GM23338 (cell line): ENCODE measurements around the gene RNF214. TPM values are rescaled to one million over a fixed set of nuclear protein-coding genes. Genes with fewer than 3 reads are reported as not detected.

Source experiments
- EZH2 ChIP-seq: fragments of 200-600 bp; sonication (generic); IDR thresholded peaks from one replicate; pipeline ENCODE4 v1.8.0; 2017; ENCODE audit warnings: antibody characterized with exemption, mild to moderate bottlenecking, low read depth; ENCODE audit not compliant: unreplicated experiment
- EZH2phosphoT487 ChIP-seq: fragments of 200-600 bp; sonication (generic); IDR thresholded peaks from one replicate; pipeline ENCODE4 v1.8.1; 2018; ENCODE audit warnings: antibody characterized with exemption; ENCODE audit not compliant: unreplicated experiment
- JUNB ChIP-seq: IDR thresholded peaks from one replicate; pipeline ENCODE4 v1.6.1; 2016; ENCODE audit warnings: antibody characterized with exemption; ENCODE audit not compliant: unreplicated experiment
- NANOG ChIP-seq: IDR thresholded peaks from 2 replicates; pipeline ENCODE4 v1.6.1; 2016; ENCODE audit warnings: antibody characterized with exemption, borderline replicate concordance
- STAT1 ChIP-seq: IDR thresholded peaks from one replicate; pipeline ENCODE4 v1.6.1; 2016; ENCODE audit warnings: antibody characterized with exemption; ENCODE audit not compliant: unreplicated experiment
- ZNF114 ChIP-seq: fragments of 250-450 bp; sonication (Bioruptor Pico); IDR thresholded peaks from 2 replicates; pipeline ENCODE4 v1.5.0; 2020; ENCODE audit warnings: mild to moderate bottlenecking, moderate library complexity
- ZNF331 ChIP-seq: fragments of 250-450 bp; sonication (Bioruptor Pico); IDR thresholded peaks from 2 replicates; pipeline ENCODE4 v1.5.0; 2020; ENCODE audit warnings: low read depth, mild to moderate bottlenecking, moderate library complexity
- ZNF462 ChIP-seq: fragments of 250-450 bp; sonication (Bioruptor Pico); IDR thresholded peaks from 2 replicates; pipeline ENCODE4 v1.5.0; 2020; ENCODE audit warnings: mild to moderate bottlenecking, moderate library complexity
- polyA plus RNA-seq: library from polyadenylated mRNA; unstranded; fragments of >200 nt; fragmentation: Nextera tagmentation; extraction: Ambion mirVana; gene quantifications from 2 replicates; pipeline ENCODE4 v1.2.1, GENCODE V29; 2016
- total RNA-seq: library from RNA; depleted of rRNA; stranded (reverse); fragments of >200 nt; shearing (Covaris generic); gene quantifications from 2 replicates; pipeline ENCODE4 v1.2.3, GENCODE V29; 2014
- TF ChIP-seq, protein P1 (sequence below): IDR thresholded peaks from one replicate; pipeline ENCODE4 v1.6.1; 2018; ENCODE audit warnings: antibody characterized with exemption; ENCODE audit not compliant: unreplicated experiment

RNF214 gene
- total and polyA plus RNA-seq, 2 experiments from 2014 or later = 19.4 to 28.4 TPM

GRCh38 chr11:117210620-117211019 is 21.9 kb upstream of the RNF214 start (continued):
- TF ChIP-seq ZNF462 (CRISPR knock-in tag) (no peak), NANOG (no peak), EZH2phosphoT487 (no peak), JUNB (no peak), STAT1 (no peak), ZNF331 (no peak), ZNF114 (no peak), EZH2 (no peak)
- TF ChIP-seq, protein P1, sequence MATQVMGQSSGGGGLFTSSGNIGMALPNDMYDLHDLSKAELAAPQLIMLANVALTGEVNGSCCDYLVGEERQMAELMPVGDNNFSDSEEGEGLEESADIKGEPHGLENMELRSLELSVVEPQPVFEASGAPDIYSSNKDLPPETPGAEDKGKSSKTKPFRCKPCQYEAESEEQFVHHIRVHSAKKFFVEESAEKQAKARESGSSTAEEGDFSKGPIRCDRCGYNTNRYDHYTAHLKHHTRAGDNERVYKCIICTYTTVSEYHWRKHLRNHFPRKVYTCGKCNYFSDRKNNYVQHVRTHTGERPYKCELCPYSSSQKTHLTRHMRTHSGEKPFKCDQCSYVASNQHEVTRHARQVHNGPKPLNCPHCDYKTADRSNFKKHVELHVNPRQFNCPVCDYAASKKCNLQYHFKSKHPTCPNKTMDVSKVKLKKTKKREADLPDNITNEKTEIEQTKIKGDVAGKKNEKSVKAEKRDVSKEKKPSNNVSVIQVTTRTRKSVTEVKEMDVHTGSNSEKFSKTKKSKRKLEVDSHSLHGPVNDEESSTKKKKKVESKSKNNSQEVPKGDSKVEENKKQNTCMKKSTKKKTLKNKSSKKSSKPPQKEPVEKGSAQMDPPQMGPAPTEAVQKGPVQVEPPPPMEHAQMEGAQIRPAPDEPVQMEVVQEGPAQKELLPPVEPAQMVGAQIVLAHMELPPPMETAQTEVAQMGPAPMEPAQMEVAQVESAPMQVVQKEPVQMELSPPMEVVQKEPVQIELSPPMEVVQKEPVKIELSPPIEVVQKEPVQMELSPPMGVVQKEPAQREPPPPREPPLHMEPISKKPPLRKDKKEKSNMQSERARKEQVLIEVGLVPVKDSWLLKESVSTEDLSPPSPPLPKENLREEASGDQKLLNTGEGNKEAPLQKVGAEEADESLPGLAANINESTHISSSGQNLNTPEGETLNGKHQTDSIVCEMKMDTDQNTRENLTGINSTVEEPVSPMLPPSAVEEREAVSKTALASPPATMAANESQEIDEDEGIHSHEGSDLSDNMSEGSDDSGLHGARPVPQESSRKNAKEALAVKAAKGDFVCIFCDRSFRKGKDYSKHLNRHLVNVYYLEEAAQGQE = no peak
